ENCODE measurements around the gene OR2A25.
A peak's percentile ranks its signal among the peaks of the same experiment; 100 is the strongest.
"Not testable (repeated sequence)": the region's sequence is repeated elsewhere in the genome, so short reads cannot be mapped to it uniquely, and the experiment has no call there.

The OR2A25 gene, protein sequence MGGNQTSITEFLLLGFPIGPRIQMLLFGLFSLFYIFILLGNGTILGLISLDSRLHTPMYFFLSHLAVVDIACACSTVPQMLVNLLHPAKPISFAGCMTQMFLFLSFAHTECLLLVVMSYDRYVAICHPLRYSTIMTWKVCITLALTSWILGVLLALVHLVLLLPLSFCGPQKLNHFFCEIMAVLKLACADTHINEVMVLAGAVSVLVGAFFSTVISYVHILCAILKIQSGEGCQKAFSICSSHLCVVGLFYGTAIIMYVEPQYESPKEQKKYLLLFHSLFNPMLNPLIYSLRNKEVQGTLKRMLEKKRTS

DNA sequence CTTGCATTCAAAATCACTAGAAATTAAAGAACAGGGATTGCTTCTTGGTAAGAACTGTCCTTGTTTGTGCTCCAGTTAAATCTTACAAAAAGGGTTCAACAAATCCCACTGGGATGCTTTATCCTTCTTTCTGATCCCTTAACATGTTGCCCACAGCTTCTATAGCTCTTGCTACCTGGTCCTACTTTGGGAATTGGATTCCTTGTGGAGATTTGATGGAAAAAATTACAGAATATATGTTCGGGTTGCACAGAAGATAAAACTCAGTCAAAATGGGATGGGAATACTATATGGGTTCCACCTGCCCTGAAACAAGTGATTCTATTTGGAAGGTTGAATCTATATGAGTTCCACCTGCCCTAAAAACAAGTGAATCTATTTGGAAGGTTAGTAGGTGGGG is at the start of gene OR2A25:
OR2A25 (plus strand) TSS at position 301 of the 400 bp plus-strand sequence. CDS start 4,409 bp downstream, outside the sequence.
- DNase-seq: no peak

DNA sequence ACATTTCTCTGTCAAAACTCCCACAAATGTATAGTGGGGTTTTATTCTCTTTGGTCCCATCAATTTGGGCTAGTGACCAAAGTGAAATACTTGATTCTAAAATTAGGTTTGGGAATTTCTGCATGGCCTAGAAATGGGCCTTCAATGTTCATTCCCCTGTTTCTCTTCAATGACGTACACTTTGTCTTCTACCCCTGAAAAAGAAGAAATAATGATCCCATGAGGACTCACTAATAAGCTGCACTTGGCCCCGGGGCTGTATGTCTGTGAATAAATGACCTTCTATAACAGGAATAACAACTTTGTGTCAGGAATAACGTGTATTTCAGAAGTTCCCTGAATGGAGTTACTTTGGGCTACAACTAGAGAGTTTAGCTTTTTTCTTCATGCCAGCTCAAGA is 49.3 kb upstream of the OR2A25 start:
- no peak for DNase-seq

DNA sequence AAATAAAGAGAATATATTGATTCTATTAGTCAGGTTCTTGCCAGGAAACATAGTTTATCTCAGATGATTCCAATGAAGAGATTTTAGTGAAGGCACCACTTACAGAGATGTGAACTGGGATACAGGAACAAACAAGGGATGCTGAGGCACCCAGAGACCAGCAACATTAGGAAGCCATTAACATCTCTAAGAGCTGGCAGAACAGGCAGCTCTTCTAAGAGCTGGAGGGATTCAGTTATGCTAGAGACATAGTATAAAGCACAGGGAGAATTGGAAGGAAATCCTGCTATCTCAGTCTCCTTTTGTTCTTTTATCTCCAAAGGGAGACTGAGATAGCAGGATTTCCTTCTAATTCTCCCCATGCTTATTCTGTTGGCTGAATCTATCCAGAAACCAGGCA is 47.4 kb upstream of the OR2A25 start:
- no peak for DNase-seq

DNA sequence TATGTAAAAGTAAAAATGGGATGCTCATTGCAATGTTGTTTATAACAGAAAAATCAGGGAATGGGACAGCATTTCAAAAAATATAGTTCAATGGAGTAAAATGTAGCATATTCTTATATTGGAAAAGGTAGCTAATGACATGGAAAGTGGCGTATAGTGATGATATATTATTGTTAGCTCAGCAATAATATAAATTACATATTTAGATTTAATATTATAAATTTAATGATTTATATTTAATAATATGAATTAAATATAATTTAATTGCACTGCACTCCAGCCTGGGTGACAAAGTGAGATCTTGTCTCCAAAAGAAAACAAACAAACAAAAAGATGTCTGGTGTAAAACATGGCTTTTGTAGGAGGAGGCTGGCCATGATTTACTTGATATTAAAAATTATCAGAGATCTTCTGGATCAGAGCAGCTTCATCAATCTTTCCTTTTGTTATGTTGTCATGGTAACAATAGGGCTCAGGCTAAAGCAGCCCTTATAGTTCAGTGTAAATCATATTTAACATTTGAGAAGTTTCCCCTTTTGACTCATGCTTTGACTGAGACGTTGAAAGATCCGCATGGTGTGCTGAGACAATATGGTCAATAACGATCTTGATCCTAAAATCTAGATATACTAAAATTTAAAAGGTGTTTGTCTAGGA is 46.3 kb upstream of the OR2A25 start:
- DNase-seq: no peak

DNA sequence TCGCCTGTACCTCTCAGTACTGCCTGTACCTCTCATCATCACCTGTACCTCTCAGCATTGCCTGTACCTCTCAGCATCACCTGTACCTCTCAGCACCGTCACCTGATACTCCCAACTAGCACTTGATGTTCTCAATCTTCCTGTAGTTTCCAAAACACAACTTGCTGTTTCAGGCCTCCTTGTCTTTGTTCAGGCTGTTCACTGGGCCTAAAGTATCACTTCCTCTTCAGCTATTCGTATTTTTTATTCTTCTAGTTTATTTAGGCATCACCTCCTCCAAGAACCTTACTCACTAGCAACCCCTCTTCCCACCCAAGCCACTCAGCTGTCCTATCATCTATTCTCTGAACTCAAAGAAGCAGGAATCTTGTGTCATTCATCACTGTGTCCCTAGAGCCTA is 45.4 kb upstream of the OR2A25 start:
- no peak for DNase-seq

DNA sequence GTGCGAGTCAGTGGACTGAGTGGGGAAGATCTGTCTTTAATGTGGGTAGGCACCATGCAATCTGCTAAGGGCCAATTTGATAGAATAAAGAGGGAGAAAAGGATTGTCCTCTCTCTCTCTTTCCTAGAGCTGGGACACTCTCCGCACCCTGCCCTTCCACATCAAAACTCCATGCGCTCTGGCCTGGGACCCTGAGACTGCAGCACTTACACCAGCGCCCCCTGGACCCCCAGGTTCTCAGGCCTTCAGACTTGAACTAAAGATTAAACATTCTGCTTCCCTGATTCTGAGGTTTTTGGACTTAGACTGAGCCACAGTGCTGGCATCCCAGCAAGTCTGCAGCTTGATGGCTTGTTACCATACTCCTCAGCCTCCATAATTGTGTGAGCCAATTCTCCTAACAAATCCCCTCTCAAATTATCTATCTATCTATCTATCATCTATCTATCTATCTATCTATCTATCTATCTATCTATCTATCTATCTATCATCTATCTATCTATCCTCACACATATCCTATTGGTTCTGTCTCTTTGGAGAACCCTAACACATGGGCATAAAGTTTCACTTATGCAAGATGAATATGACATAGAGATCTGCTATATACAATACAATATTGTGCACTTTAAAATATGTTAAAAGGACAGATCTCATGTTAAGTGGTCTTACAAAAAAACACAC is 43.3 kb upstream of the OR2A25 start:
- no peak for DNase-seq

DNA sequence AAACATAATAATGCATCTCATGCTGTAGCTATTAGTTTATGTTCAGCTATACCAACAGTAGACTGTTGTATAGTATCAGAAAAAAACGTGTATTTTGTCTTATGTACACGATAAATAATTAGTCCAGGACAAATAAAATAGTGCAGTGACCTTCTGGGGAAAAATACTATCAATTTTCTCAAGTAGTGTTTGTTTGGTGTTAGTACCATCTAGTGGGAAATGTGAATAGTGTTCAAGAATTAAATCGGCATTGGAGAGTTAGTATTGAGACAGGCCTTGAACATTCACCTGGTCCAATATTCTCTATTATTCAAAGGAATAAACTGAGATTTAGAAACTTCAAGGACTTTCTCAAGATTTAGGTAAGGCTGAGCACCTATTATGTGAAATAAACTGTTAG is 42.5 kb upstream of the OR2A25 start:
- no peak for DNase-seq

DNA sequence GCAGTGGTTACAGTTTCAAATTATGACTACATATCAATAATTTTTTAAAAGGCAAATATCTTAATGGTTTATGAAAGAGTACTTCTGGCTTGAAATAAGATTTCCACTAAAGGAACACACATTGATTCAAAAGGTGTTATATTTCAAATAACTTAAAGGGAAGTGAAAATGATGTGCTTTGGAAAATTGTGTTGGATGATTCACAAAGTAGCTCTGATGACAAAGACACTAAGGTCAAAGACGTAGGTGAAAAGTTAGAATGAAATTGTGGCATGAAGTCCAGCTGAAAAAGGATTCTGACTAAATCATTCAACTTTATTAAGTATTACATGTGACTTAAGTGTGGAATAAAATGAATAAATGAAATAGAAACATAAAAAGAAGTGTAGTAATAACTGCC is 41.6 kb upstream of the OR2A25 start:
- DNase-seq: no peak

DNA sequence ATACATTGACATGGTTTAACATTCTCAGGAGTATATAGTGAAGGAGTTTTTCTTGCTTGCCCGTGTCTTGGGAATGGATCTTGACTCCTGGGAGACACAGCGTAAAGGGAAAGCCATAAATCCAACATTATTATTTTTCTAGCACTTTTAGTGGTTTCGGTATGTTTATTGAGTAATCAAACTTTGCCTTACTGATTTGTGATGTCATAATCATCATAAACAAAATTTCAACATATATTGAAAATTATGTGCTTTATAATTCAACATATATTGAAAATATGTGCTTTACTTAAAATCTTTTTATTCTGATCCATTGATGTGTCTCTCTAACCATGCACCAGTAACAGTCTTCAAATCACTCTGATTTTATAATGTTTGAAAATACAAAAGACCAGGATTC is 41.1 kb upstream of the OR2A25 start:
- no peak for DNase-seq

DNA sequence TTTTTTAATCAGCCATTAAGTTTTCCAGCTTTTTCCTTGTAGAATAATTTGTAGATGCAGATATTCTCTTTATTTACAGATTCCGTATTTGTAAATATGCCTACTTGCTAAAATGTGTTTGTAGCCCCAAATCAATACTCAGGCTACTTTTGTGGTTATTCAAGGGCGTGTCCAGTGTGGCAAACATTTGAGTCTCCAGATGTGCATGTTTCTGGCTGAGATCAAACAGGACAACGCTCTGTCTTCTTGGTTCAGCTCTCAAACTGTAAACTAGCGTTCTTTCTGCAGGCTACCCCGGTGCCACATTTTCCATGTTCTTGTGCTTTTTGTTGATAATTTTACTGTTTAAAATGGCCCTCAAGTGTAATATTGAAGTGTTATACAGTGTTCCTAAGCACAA is 37.1 kb upstream of the OR2A25 start:
- no peak for DNase-seq

DNA sequence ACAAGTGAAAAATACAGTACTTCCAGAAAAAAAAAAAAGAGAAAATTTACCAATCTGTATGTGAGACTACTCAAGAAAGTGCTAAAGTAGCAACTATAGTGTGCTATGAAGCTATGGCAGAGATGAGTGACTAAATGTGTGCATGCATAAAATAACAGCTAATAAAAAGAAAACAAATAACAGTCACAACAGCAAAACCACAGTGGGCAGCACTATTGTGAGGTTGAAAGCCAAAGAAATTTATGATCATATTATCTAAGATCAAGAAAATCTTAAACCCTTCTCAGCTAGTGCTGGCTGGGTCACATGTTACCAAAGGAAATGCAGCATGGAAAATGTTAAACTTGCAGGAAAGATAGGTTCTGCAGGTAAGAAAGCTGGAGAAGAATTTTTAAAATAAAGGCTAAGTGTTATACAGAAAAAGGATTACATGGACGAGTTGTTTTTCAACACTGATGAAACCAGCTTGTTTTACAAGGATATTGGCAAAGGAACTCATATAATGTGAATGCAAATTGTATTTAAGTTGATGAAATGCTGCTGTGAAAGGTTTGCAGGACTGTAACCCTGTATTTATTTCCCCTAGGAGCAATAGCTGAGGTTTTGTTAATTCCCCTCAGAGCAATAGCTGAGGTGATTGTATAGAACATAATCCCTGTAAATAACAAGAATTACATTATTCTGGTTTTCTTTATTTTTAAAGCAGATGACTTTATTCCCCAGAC is 36.5 kb upstream of the OR2A25 start:
- DNase-seq: no peak

DNA sequence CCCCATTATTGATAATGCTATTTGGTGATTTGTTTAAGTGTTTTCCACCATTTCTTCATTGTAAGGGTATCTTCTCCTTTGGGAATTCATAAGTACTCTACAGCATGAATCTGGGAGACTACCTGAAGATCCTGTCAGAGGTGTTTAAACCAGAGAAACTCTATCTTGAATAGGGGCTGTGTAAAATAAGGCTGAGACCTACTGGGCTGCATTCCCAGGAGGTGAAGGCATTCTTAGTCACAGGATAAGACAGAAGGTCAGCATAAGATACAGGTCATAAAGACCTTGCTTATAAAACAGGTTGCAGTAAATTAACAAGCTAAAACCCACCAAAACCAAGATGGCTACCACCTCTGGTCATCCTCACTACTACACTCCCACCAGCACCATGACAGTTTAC is 34.2 kb upstream of the OR2A25 start:
- DNase-seq: no peak

DNA sequence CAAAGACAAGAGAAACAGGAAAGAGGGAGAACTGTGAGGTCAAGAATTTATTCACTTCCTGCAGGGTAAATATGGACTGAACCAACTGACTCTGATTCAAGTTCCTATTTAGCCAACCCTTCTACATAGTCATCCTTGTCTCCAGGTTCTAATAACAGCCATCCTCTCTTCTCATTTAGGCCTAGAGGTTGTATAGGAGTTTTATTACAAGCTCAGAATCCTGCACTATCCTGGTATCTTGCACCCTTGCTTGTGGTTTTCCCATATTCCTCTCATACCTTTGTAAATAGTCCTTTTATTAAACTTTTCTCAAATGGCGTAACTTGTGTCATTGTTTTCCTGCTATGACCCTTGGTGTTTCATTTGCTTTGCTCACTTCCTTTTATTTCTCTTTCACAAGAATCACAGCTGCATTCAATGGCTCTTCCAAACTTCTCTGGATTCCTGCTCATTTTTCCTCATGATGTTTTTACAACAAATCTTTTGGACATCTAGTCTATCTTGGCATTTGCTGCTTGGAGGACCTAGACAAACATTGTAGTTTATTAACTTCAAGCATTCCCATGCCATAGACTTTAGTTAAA is 33.2 kb upstream of the OR2A25 start:
- DNase-seq: no peak

DNA sequence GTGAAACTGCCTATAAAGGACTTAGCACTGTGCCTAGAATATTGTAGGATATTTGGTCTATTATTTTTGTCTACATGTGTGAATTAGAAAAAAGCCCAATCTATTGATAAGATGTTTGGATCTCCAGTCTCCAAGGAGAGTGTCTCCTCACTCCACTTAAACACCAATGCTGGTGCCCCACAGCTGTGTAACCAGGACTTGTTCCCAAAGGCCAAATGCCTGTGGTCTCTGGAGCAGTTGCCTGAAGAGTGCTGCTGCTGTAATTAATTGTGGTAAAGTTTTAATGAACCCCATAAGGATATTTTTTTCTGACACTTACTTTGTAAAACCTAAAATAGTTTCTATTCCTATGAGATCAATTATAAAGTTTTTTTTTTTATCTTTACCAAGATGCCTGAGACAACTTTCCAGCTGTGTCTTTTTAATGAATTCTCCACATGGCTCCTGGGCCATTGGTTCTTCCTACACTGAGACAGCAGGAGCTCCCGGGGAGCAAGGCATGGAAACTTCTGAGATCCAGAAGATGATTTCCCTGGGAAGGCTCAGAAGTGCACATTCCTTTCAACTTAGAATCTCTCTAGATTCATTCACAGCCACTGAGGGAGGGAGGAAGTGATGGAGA is 32.1 kb upstream of the OR2A25 start:
- no peak for DNase-seq

DNA sequence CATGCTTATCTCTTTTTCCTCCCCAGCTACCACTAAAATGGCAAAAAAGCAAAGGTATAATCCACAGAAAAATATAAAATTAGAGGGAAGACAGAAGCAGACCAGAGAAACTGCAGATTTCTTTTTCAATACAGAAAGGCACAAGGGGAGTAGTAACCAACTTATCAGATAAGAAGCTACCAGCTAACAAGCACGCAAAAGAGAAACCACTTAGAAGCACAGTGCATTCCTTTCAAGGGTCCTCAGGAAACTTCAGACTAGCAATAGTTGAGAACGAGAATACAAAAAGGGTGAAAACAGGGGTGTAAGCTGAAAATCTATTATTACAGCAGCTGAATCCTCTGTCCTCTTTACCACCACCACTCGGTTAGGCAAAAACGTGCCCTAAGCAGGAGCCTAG is 30.7 kb upstream of the OR2A25 start:
- no peak for DNase-seq

DNA sequence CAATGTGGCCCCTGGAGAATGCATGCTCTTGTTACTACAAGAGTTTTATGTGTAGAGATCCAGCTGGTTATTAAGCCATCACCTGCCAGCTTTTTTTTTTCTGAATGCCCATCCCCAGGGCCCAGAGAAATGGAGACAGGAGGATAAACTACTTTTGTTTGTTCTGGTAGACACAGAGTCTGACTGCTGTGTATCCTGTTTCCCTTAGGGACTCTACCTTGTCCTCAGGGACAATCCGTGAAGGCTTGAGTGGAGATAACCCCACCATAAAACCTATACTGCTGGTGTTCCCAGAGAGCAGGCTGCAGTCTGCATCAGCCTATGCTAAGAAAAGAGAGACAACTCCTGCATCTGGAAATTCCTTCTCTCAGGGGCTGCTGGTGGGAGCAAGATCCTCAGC is 21.0 kb upstream of the OR2A25 start, which contains the start of gene OR2A5:
OR2A5 (plus strand) TSS at position 301 of the 400 bp plus-strand sequence. CDS start 1,454 bp downstream, outside the sequence.
- peak; percentile 72 for DNase-seq

DNA sequence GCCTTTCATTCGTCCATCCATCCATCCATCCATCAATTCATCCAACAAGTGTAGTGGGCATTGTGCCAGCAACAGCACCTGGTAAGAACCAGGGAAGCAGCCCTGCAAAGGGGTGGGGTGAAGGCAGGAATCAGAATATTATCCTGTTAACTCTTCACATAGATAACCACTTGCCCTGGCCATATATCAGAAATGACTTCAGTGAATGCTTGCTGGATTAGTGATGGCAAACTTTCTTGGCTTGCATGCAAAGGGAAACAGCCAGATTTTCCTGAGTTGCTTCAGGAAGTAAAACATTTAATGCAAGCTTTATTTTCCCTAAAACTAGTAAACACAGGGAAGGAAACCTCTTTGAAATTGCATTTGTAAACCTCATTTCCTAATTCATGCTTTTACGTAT is 20.1 kb upstream of the OR2A25 start:
- no peak for DNase-seq

DNA sequence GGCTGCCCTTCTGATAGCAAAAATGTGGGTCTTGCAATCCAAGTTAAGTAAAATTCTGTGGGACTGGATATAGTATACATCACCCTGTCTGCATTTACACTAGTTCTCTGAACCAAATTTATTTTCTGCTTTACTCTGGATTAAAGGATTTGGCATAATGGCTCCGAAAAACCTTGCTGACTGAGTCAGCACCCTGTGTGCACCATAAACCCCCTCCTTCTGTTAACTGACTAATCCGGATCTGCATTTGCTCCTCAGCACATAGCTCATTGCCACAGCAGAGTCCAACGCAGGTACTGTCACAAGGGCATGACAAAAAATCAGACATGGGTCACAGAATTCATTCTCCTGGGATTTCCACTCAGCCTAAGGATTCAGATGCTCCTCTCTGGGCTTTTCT is 19.5 kb upstream of the OR2A25 start:
- DNase-seq: no peak

DNA sequence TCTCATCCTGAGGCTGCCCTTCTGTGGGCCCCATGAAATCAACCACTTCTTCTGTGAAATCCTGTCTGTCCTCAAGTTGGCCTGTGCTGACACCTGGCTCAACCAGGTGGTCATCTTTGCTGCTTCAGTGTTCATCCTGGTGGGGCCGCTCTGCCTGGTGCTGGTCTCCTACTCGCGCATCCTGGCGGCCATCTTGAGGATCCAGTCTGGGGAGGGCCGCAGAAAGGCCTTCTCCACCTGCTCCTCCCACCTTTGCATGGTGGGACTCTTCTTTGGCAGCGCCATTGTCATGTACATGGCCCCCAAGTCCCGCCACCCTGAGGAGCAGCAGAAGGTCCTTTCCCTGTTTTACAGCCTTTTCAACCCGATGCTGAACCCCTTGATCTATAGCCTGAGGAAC is 18.7 kb upstream of the OR2A25 start:
- not testable (repeated sequence) for DNase-seq

DNA sequence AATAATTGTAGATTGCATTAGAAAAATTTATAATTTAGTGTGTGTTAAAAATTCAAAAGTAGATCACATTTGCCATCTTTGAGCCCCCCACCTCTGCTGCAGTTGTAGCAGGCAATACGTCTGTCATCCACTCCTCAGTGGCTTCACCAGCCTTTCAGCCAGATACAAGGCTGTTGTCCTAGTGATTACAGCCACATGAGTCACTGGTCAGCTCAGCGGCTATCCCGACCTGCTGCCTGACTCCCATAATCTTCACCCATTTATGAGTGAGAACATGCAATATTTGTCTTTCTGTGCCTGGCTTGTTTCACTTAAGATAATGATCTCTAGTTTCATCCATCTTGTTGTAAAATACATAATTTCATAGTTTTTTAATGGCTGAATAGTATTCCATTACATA is 11.7 kb upstream of the OR2A25 start:
- no peak for DNase-seq

DNA sequence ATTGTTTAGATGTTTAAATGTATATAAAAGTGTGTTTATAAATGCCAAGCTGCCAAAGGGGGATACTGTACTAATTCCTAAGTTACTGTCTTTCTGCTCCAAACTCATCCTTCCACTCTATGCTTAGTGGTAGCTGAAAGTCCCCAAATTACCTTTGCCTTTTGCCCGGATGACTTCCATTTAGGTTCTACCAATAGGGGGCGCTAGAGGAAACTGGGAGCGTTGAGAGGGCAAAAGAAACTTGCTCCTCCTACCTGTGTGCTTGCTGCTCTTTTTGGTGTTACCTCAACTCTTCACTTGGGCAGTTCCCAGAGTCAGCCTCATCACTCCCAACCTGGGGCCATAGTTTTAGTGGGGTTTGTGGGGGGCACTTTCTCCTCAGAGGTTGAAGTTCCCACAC is 5.9 kb upstream of the OR2A25 start:
- no peak for DNase-seq

DNA sequence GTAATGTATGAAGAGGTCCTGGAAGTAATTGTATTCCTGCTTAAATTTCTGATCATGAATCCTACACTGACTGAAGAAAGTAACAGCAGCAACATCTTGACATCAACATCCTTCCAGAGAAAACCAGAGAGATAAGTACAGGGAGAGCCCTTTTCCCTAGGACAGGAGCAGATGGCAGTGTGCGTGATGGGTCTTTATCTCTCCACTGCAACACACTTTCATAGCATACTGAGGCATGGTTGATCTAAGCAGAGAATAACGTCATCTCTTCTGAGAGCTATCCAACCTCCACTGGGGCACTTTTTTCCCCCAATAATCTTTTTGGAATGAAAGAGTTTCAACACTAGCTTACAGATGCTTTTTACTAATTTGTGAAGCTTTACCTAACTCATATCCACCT is 342 bp downstream of the OR2A25 start:
- DNase-seq: no peak

DNA sequence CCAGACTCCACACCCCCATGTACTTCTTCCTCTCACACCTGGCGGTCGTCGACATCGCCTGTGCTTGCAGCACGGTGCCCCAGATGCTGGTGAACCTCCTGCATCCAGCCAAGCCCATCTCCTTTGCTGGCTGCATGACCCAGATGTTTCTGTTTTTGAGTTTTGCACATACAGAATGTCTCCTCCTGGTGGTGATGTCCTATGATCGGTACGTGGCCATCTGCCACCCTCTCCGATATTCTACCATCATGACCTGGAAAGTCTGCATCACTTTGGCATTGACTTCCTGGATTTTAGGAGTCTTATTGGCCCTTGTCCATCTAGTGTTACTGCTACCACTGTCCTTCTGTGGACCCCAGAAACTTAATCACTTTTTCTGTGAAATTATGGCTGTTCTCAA is 4.8 kb downstream of the OR2A25 start:
- DNase-seq: no peak
